Hematopoietic multipotent progenitor cell treated with erythropoietin and hydrocortisone succinate and interleukin-3 and kit ligand, for 6 days (in vitro differentiated cells): ENCODE data around the gene FGFR3.

Experiments used
- DNase-seq: peaks from one replicate; pipeline ENCODE4 v3.0.0-alpha.2; 2015

FGFR3 gene

DNA sequence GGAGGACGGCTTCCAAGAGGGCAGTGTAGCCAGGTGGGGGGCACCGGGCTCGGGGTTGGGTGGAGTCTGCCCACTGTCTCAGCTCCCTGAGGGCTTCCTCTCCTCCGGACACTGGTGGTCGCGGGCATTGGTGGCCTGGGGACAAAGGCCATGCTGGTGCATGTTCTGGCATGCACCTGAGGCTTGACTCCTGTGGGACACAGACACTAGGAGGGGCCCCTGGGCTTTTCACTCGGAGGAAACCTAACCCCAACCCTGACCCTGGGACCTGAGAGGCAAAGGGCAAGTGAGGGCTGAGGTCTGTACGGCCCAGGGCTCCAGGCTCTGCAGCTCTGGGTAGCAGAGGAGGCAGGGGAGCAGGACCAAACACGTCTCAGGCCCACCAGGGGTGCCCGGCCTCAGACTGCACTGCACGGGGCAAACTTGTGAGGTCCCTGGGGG is 22.3 kb upstream of the FGFR3 start:
- no peak for DNase-seq

DNA sequence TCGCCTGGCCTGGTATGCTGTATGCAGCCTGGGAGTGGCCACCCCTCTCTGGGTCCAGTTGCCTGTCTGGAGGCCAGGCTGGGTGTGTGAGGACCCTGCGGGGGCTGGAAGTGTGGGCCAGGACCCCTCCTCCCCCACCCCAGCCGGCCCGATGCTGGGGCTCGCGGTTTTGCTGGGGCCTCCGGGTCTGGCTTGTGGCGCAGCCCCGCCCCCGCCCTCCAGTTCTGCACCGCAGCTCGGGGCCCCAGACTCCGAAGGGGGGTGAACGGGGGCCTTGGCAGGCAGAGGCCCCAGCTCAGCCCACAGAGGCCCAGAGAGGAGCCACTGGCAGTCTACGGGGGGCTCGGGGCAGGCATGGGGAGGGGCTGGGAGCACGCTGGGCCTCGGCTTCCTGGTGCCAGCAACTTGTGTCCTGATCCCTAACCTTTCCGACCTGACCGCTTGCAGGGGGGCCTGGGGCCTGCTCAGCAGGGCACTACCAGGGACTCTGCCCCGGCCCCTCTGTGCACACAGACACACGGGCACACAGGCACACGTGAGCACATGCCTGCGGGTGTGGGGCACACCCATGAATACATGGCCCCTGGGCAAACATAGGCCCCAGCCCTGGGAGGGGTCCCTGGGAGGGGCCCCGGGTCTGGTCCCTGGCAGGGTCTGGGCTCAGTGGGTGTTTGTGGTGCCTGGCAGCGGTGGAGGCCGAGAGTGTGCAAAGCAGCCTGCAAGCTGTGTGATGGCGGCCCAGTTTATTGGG is 21.4 kb upstream of the FGFR3 start:
- DNase-seq, result peak; percentile 79

DNA sequence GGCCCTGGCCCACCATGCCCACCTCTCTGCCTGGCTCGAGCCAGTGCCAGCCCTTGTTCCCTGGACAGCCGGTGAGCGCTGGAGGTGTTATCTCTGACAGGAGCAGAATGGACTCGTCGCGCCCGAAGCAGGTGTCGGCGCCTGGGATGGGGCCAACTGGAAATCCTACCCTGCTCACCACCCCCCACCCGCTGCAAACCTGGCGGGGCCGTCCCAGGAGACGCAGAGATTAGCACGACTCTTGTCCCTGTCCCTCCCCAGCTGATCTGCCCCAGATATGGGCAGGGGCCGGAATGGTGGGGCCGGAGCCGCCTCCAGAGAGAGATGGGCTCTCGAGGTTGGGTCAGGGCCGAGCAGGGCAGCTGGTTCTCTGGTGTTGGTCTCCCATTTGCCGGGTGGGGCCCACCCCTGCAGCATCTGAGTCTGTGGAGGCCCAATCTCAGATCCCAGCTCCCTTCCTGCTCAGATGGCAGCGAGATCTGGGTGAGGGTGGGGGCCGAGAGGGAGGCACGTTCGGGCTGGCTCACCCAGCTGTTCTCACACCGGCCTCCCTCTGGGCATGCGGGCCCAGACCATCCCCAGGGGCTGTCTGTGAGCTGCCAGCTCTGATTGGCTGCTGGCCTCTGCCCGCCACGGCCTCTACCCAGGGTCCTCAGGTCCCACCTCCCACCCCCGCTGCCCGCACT is 20.1 kb upstream of the FGFR3 start:
- peak; percentile 39 for DNase-seq

DNA sequence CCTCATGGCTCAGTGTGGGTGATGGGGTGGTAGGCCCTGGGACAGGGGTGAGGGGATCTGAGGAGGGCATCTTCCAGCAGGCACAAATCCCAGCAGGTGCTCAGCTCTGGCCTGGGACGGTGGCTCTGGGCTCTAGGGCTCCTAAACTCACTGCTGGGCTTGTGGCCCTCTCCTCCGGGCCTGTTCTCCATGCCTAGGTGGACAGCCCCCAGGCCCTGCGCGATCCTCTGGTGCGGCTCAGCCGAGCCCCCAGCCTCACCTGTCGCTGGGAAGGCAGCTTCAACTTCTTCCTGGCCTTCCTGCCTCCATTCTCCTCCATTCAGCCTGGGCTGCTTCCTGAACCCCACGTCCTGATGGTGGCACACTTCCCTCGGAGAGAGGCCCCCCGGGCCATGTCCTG is 19.3 kb upstream of the FGFR3 start:
- DNase-seq, result no peak

DNA sequence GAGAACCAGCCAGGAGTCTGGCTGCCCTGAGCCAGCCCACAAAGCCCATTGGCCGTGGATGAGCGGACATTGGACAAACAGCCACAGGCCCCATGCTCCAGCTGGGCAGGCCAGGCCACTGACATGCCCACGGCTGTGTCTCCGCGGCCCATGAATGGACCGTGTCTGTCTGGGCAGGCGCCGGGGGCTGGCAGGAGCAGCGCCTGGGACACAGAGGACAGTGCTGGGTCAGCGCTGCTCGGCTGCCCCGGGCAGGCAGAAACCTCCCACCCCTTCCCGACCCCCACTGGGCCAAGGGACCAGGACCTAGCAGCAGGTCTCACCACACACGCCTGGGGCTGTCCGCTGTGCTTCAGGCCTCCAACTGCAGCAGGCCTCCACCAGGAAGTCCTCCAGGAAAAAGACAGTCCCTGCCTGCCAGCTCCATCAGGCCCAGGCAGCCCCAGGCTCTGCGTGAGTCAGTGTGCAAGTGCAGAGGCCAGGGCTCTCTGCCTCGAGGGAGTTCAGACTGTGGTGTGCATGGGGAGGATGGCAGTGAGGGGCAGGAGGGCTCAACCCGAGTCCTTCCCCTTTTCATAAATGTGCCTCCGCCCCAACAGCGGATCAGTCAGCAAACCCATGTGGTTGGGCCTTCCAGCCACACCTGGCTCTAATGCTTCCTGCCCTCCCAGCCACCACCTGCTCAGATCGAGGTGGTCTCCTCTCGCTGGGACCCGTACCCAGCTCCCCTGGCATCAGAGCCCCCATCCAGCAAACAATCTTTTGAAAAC is 17.2 kb upstream of the FGFR3 start:
- DNase-seq, result peak; percentile 60

DNA sequence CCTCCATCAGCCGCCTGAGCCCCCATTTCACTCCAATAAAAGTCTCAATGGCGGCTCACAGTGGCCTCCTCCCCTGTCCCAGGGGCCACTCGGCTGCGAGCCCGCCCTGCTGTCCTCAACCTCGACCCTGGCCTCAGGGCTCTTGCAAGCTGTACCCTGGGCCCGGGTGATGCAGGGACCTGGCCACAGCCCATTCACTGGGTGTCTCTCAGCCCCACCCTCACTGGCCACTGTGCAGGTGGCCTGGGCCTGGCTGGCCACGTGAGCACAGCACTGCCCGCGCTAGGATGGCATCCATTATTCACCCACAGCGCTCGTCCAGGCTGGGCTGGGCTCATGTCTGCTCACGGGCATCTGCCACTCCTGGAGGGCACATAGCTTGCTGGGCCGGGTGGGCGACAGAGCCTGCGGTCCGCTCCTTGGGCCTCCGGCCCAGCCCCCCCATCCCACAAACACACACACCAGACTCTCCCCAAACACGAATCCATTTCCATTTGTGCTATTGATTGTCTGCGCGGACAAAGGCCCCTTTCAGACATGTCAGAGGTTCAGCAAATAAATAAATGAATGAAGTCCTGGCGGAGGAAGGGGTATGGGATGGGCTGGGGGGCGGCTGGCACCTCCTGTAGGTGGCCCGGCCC is 16.5 kb upstream of the FGFR3 start:
- no peak for DNase-seq

DNA sequence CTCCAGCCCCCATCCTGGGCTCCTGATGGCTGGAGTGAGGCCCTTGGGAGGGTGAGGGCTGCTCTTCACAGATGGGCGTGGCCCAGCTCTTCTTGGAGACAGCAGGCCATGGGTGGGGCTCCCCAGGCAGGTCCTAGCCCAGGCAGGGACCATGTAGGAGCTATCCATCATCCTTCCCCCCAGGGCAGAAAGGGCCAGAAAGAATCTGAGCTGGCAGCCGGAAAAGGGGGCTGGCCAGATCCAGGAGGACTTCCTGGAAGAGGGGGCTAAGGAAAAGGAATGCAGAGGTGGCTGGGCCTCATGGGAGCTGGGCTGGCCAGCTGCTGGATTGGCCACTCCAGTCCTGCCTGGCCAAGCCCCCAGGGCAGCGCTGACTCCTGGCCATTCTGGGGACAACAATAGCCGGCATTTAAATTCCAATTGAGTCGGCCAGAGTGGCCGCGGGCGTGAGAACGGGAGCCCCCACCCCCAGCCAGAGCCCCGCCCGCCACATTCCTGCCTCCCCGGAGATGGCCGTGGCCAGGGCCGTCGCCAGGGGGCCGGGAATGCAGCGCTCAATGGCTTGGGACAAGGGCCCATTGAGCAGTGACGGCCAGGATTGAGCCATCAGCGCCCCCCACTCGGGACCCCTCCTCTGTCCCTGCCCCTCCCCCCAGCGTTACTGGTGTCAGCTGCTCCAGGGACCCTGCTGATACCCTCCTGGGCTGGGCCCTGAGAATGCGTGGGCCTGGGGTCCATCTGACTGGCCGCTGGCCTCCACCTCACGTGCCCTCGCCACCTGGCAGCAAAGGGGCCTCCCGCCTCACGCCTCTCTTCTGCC is 15.1 kb upstream of the FGFR3 start:
- peak; percentile 77 for DNase-seq

DNA sequence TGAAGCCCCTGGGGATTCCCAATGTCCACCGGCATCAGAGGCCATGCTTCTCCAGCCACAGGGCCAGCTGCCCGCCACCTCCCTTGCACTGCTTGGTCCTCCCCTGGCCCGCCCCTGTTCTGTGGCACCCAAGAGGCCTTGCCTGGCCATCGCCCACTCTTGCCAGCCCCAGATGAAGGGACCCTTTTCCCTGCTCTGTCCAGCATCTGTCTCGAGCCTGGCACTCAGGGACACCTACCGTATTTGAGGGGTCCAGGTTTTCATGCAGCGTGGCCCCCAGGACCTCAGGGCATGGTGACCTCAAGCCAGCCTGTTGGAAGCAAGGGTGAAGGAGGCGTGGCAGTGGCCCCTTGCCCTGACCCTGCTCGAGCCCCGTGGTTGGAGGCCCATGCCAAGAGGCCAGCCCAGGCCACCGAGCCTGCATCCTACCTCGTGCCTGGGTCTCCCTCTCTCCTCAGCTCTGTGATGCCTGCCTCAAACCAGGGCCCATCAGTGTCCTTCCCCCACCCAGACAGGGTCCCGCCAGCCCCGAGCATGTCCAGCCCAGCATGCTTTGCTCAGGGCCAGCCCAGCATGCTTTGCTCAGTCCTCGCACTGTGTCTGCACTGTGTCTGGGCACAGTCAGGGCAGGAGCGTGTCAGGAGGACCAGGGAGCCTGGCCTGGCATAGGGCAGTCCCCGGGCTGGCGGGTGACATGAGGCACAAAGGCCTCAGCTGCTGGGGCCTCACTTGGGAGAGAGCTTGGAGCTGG is 14.3 kb upstream of the FGFR3 start:
- no peak for DNase-seq

DNA sequence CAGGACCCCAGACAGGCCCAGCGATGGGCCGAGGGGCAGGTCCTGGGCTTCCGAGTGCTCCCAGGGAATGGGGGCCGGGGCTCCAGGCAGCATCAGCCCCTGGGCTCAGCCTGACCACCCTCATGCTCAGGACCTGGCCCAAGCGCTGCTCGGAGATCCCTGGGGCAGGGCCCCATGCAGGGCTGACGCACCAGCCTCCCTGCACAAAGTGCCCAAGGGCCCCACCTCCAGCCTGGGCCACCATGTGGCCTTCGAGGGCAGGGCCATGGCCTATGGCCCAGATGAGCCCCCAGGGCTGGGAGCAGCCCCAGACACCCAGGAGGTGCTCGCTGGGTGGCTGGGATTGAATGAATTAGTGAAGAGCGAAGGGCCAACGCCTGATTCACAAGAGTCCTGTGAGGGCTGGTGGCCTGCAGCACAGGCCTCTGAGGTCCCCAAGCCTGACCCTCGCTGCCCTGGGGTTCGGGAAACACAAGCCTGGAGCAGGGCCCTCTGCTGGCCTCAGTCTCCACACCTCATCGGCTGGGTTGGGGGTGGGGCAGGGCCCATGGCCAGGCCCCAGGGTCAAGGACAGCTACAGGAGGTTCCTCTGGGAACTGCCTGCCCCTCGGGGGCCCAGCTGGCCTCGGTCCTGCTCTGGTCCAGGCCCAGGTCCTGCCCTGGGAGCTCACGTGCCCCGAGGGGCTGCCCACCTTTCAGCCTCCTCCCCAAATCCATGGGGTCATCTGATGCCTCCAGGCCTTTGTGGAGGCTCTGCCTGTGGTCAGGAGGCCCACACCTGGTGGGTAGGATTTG is 13.3 kb upstream of the FGFR3 start:
- DNase-seq, result no peak

DNA sequence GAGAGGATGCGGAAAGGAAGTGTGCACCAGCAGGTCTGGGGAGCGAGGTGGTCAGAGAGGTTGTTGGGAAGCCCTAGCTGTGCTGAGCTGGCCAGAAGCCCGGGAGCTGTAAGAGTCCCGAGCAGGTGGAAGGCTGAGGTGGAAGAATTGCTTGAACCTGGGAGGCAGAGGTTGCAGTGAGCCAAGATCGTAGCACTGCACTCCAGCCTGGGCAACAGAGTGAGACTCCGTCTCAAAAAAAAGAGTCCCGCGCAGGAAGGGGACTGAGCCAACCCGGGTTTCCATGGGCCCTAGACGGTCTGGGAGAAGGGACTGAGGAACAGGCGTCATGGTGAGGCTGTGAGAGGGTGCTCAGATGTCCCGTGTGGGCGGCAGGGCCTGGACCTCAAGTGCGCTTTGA is 12.7 kb upstream of the FGFR3 start:
- no peak for DNase-seq

DNA sequence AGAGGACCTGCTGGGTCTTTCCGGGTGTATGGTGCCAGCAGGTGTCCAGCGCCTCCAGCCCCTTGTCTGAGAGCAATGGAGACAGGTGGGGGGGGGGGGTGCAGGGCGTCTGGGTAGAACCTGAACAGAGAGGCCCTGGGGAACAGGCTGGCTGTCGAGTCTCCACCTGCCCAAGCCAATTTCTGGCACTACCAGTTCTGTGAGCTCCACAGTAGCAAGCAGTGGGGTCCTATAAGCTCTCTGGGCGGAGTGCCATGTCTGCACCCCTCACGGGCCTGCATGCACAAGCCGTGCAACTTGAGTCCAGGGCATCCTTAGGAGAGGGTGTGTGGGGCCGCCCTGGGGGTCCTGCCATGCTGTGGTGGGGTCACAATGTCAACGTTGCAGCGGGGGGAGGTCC is 10.1 kb upstream of the FGFR3 start:
- DNase-seq, result no peak

DNA sequence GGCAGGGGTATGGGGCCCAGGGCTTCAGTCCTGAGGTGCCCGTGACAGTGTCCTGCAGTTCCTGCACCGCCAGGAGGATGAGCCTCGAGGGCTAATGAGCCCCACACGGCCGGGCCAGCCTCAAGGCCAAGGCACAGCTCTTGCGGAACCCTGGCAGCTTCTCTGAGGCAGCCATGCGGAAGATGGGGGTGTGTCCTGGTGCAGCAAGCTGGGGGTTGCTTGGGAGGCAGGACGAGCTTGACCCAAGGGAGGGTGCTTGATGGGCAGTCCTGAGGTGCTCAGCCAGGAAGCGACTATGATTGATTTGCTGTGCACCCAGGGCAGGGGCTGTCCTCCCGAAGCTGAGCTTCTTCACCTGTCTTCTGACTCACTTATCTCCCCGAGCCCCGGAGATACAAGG is 9.1 kb upstream of the FGFR3 start:
- no peak for DNase-seq

DNA sequence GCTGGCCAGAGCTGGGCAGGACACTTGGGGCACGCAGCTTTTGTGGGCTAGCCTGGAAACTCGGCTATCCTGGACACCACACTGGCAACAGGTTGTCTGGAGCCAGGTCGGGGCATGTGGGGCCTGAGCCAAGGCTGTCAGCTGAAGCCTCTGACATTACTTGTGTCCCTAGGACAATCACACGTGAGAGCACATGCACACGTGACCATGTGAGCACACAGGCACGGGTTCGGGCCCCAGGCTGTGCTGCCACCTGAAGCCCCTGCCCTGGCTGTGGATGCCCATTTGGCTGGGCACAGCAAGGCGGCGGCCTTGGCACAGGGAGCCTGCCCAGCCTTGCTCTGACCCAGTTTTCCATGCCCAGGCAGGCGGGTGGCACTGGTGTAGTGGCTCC is 8.7 kb upstream of the FGFR3 start:
- no peak for DNase-seq

DNA sequence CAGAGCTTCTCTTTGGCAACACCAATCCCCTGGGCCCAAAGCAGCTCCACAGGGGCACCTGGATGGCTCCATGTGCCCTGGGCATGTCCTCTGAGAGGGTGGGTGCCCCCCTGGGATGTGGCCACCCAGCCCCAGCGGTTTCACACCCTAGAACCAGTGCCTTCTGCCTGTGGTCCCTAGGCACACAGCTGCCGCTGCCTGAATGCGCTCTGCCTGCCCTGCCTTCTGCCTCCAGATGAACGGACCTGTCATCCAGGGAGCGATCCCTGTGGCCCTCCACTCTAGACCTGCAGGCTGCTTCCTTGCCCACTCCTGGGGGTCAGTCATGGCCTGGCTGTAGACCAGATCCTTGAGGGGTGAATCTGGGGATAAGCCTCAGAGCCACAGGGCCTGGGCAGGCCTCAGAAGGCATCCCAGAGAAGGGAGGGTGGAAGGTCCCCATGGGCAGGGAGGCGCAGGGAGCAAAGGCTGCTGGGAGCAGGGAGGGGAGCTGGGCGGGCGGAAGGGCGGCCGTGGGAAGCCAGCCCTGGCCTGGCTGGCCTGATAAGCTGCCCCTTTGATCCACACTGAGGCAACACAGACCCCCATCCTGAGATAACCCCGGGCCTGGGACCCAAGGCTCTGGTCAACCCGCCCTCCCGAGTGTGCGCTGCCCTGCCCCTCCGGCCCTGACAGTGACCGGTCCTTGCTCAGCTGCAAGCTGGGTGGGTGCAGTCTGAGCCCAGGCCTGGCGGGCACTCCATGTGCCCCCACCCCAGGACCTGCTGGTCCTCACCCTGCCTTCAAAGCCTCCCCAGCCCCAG is 8.1 kb upstream of the FGFR3 start:
- peak; percentile 86 for DNase-seq

DNA sequence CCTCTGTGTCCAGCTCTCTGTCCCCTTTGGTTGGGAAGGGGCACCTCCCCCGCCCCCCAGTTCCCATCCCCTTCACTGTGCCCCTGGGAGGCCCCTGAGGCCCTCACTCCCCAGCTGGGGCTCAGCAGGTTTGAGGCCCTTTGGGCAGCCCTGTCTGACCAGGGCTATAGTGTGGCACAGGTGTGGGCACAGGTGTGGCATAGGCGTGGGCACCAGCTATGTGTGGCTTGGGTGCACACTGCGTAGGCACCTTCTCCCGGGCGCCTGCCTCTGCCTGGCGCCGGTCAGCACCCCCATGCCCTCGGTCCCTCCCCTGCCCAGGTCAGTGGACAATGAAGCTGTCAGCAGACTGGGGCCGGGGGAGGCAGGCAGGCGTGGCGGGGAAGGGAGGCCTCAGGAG is 7.5 kb upstream of the FGFR3 start:
- DNase-seq, result no peak

DNA sequence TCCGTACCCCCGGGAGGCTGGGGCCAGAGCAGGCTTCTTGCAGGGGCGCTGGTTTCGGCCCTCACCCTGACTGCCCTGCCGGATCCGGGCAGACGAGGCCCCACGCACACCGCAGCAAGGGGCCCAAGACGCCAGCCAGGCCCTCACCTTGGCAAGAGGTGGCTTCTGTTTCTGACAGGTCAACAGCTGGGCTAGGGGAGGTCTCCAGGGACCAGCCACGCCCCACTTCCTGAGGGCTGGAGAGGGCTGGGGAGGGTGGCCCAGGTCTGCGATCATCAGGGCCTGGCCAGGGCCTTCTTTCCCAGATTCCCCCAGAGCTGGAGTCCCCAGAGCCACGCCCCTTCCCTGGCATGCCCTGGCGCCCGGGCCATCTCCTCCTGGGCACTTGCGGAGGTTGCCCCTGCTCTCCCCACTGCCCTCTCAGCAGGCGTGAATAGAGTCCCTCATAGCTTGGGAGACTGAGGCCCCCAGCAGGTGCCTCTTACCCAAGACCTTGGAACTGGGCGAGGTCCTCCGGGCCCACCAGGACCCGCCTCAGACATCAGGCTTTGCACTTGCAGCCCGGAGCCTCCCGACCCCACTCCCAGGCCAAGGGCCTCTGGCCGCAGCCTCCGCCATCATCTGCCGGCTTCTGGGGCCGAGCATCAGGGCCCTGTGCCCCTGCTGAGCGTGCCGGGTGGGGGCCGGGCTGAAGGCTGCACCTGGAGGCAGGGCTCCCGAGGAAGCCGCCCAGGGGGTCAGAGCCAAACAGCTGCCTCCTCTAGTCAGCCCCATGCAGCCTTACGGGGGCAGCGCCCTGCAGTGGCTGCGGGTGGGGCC is 6.3 kb upstream of the FGFR3 start:
- DNase-seq, result no peak

DNA sequence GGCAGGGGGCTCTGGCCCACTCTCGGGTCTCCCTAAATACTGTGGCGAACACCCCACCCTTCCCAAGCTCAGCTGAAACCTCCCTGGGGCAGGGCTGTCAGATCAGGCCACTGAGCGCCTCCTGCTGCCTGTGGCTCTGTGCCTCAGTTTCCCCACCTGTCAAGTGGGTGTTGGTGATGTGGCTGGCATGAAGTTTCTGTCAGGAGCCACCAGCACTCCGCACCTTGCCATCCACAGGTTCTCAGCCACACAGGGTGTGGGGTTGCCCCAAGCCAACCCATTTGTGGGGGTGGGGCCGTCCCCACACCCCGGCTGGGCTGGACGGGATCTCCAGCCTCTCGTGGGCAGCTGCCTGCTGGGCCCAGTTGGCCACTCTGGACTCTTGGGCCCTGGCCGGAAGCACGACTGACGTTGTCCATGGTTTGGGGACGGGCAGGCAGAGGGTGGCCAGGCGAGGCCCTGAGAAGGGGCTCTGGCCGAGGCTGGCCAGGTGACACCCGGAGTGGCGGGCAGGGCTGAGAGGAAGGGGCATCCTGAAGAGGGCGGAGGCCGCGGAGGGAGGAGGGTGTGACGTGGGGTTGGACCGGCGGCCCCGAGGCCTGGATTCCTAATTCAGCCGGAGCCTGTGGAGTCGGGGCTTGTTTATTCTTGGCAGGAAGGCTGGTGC is 5.5 kb upstream of the FGFR3 start:
- DNase-seq, result no peak

DNA sequence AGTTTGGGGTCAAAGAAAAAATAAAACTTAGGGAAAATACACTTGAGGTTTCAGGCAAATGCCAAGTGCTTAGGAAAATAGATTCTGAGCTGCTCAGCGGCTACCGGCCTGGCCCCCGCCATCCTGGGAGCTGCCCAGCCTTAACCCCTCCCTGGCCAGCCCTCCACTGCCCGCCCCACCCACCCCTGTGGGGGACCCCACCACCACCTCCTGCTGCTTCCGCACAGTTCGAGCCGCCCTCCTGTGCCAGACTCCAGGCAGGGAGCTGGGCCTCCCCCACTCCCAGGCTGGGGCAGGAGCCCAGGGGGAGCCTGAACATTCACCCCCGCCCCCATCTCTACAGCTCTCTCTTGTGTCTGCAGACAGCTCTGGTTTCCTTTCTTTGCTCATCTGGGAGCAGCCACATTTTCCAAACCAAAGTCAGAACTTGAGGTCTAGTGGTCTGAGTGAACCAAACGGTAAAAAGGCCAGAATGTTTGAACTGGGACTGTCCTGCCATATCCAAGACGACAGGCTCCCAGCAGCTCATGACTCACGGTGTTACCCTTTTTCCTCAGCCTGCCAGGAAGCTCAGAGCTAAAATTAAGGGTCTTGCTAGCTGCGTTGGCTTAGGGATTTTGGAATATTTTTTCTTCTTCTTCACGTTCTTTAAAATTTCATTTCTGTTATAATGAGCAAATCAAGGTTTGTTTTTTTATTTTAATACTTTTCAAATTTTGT is 4.7 kb upstream of the FGFR3 start:
- no peak for DNase-seq
